Progenitor cell of endocrine pancreas (in vitro differentiated cells): ENCODE data around the gene OSBPL5. TPM values are rescaled to one million over a fixed set of nuclear protein-coding genes. Genes with fewer than 3 reads are reported as not detected.

Experiments used
- DNase-seq: peaks from one replicate; pipeline ENCODE4 v3.0.0; 2021; ENCODE audit warnings: low spot score; ENCODE audit not compliant: unreplicated experiment
- H3K27ac Mint-ChIP-seq: 2 replicates; pipeline ENCODE4 v1.8.0; 2021; ENCODE audit warnings: mild to moderate bottlenecking, moderate library complexity, mixed read lengths
- H3K27me3 Mint-ChIP-seq: 2 replicates; pipeline ENCODE4 v1.8.0; 2021; ENCODE audit warnings: mixed read lengths
- H3K36me3 Mint-ChIP-seq: 2 replicates; pipeline ENCODE4 v1.8.0; 2022; ENCODE audit warnings: mixed read lengths; ENCODE audit not compliant: insufficient read depth
- H3K4me1 Mint-ChIP-seq: 2 replicates; pipeline ENCODE4 v1.8.0; 2021; ENCODE audit warnings: low read depth, mixed read lengths
- H3K4me3 Mint-ChIP-seq: 2 replicates; pipeline ENCODE4 v1.8.0; 2021; ENCODE audit warnings: low read depth, mild to moderate bottlenecking, moderate library complexity, mixed read lengths
- H3K9me3 Mint-ChIP-seq: 2 replicates; pipeline ENCODE4 v1.8.0; 2021; ENCODE audit warnings: low read depth, mixed read lengths
- CTCF ChIP-seq: fragments of 200-600 bp; sonication (generic); IDR thresholded peaks from one replicate; pipeline ENCODE4 v1.5.0; 2021; ENCODE audit warnings: antibody characterized with exemption, mild to moderate bottlenecking; ENCODE audit not compliant: unreplicated experiment
- total RNA-seq: library from RNA; stranded (reverse); gene quantifications from 2 replicates; pipeline ENCODE4 v1.2.1, GENCODE V29; 2021

OSBPL5 gene
- total RNA-seq, 1 donor from 2014 or later, result 11.9 TPM

- Mint-ChIP-seq H3K27me3 (peaks cover 34% of the 10 kb centered on the region), H3K27ac (no peak overlapping the region)
- DNase-seq, result no peak
Observed at GRCh38 chr11:3099178-3099577, 65.9 kb downstream of the OSBPL5 start.

GRCh38 chr11:3096909-3097530 is 68.1 kb downstream of the OSBPL5 start:
- H3K4me3 Mint-ChIP-seq, result no peak overlapping the region
- no peaks in the 10 kb centered on the region for H3K9me3 Mint-ChIP-seq
- peaks cover 5% of the 10 kb centered on the region for H3K36me3 Mint-ChIP-seq
- H3K27me3 Mint-ChIP-seq, result peaks cover 34% of the 10 kb centered on the region
- no peak for DNase-seq
- no peaks in the 10 kb centered on the region for H3K4me1 Mint-ChIP-seq
- TF ChIP-seq CTCF, result no peak
- no peak overlapping the region for H3K27ac Mint-ChIP-seq

More at GRCh38 chr11:3099178-3099577, 65.9 kb downstream of the OSBPL5 start:
- no peak for TF ChIP-seq CTCF
- H3K9me3 Mint-ChIP-seq, result no peaks in the 10 kb centered on the region
- no peak overlapping the region for H3K4me3 Mint-ChIP-seq
- no peaks in the 10 kb centered on the region for H3K4me1 Mint-ChIP-seq
- peaks cover 5% of the 10 kb centered on the region for H3K36me3 Mint-ChIP-seq

- H3K4me3 Mint-ChIP-seq, result no peak overlapping the region
- TF ChIP-seq CTCF, result no peak
- H3K36me3 Mint-ChIP-seq, result peaks cover 5% of the 10 kb centered on the region
- H3K27me3 Mint-ChIP-seq, result peaks cover 31% of the 10 kb centered on the region
- DNase-seq, result no peak
- H3K4me1 Mint-ChIP-seq, result no peaks in the 10 kb centered on the region
- no peaks in the 10 kb centered on the region for H3K9me3 Mint-ChIP-seq
- H3K27ac Mint-ChIP-seq, result no peak overlapping the region
Observed at GRCh38 chr11:3095712-3096361, 69.3 kb downstream of the OSBPL5 start.

GRCh38 chr11:3094223-3094824 is 70.8 kb downstream of the OSBPL5 start:
- TF ChIP-seq CTCF, result no peak
- no peak overlapping the region for H3K27ac Mint-ChIP-seq
- no peaks in the 10 kb centered on the region for H3K9me3 Mint-ChIP-seq
- H3K27me3 Mint-ChIP-seq, result peaks cover 28% of the 10 kb centered on the region
- no peak for DNase-seq
- H3K4me3 Mint-ChIP-seq, result no peak overlapping the region
- no peaks in the 10 kb centered on the region for H3K4me1 Mint-ChIP-seq
- H3K36me3 Mint-ChIP-seq, result peaks cover 3% of the 10 kb centered on the region

- Mint-ChIP-seq H3K4me1 (no peaks in the 10 kb centered on the region), H3K36me3 (peaks cover 3% of the 10 kb centered on the region), H3K27ac (no peak overlapping the region), H3K27me3 (peaks cover 24% of the 10 kb centered on the region), H3K4me3 (no peak overlapping the region), H3K9me3 (no peaks in the 10 kb centered on the region)
- no peak for TF ChIP-seq CTCF
- no peak for DNase-seq
Observed at GRCh38 chr11:3093281-3094191, 71.6 kb downstream of the OSBPL5 start.
